K562 (cell line): Measurements from ENCODE around the gene OR10G3. TPM values are rescaled to one million over a fixed set of nuclear protein-coding genes. Genes with fewer than 3 reads are reported as not detected.

Experiments used
- C11orf30 ChIP-seq: fragments of 450-650 bp; IDR thresholded peaks from 2 replicates; pipeline ENCODE4 v1.6.1; 2016; ENCODE audit warnings: low read depth, mild to moderate bottlenecking
- CEBPB ChIP-seq: fragments of 450-650 bp; IDR thresholded peaks from 2 replicates; pipeline ENCODE4 v1.6.1; 2016; ENCODE audit warnings: missing genetic modification characterization, missing compliant biosample characterization
- CEBPG ChIP-seq, 3 experiments: fragments of 200-800 bp in 1 of 3; sonication (Bioruptor generic) in 1 of 3; sonication (generic) in 1 of 3; formaldehyde crosslinking in 1 of 3; IDR thresholded peaks in 2 of 3; conservative IDR thresholded peaks in 1 of 3; 2 replicates each; pipeline versions ENCODE4 v1.6.1 to v1.8.0; 2016 to 2022; ENCODE audit warnings: missing compliant biosample characterization in 2 of 3, missing genetic modification characterization in 2 of 3, mild to moderate bottlenecking in 1 of 3, missing genetic modification reagents in 1 of 3
- CTBP1 ChIP-seq: fragments of 450-650 bp; IDR thresholded peaks from 2 replicates; pipeline ENCODE4 v1.6.1; 2016; ENCODE audit warnings: borderline replicate concordance
- E2F8 ChIP-seq: fragments of 450-650 bp; IDR thresholded peaks from 2 replicates; pipeline ENCODE4 v1.7.1; 2018; ENCODE audit warnings: mild to moderate bottlenecking, low read depth; ENCODE audit not compliant: partially characterized antibody
- ELF1 ChIP-seq: fragments of 200-800 bp; sonication (Bioruptor generic); IDR thresholded peaks from 2 replicates; pipeline ENCODE4 v1.6.1; 2016; ENCODE audit warnings: missing genetic modification characterization, missing compliant biosample characterization
- EZH2 ChIP-seq: IDR thresholded peaks from 2 replicates; pipeline ENCODE4 v1.6.1; 2012; ENCODE audit warnings: low read depth, mild to moderate bottlenecking, inconsistent platforms, low read length, borderline replicate concordance
- HNRNPK ChIP-seq: fragments of 200-400 bp; formaldehyde crosslinking; IDR thresholded peaks from one replicate; pipeline ENCODE4 v1.6.1; 2018; ENCODE audit warnings: mild to moderate bottlenecking, low read depth, low read length; ENCODE audit not compliant: poor library complexity, severe bottlenecking
- KLF6 ChIP-seq: fragments of 250-450 bp; sonication (Bioruptor Pico); IDR thresholded peaks from 2 replicates; pipeline ENCODE4 v1.4.0; 2020; ENCODE audit warnings: mild to moderate bottlenecking, moderate library complexity, borderline replicate concordance
- LEF1 ChIP-seq: fragments of 450-650 bp; IDR thresholded peaks from 2 replicates; pipeline ENCODE4 v1.6.1; 2016; ENCODE audit warnings: mild to moderate bottlenecking
- MYC ChIP-seq, 2 experiments: fragments of 250-450 bp in 1 of 2; sonication (Bioruptor Pico) in 1 of 2; IDR thresholded peaks; 2 replicates each; pipeline versions ENCODE4 v1.5.1 to v1.6.1; 2012 to 2021; ENCODE audit warnings: low read depth in 2 of 2, borderline replicate concordance in 1 of 2, improper control_type of control experiment in 1 of 2, low read length in 1 of 2, mild to moderate bottlenecking in 1 of 2, moderate library complexity in 1 of 2
- NCOA1 ChIP-seq: fragments of 450-650 bp; IDR thresholded peaks from 2 replicates; pipeline ENCODE4 v1.6.1; 2016; ENCODE audit warnings: low read depth
- PPARD ChIP-seq: fragments of 250-450 bp; sonication (Bioruptor Pico); IDR thresholded peaks from 2 replicates; pipeline ENCODE4 v1.8.0; 2022; ENCODE audit warnings: inconsistent platforms, mild to moderate bottlenecking, moderate library complexity
- polyA plus RNA-seq, 8 experiments: library from polyadenylated mRNA; depleted of rRNA in 4 of 8; stranded (reverse) in 5 of 8; unstranded in 3 of 8; fragments of >200 nt; fragmentation: Nextera tagmentation in 2 of 8; fragmentation: Illumina TruSeq in 1 of 8; extraction: Ambion mirVana in 2 of 8; extraction: Trizol in 1 of 8; gene quantifications; 2 replicates each; pipeline versions ENCODE4 v1.2.1 to v1.2.3, GENCODE V29; 2011 to 2014; ENCODE audit warnings: inconsistent platforms in 1 of 8, missing spikeins in 1 of 8
- total RNA-seq, 7 experiments: library from RNA; depleted of rRNA in 6 of 7; stranded (reverse); fragments of >200 nt in 6 of 7; fragmentation: Illumina TruSeq in 2 of 7; extraction: Trizol in 2 of 7; gene quantifications; 2 replicates each; pipeline versions ENCODE4 v1.2.1 to v1.2.3, GENCODE V29; 2011 to 2021; ENCODE audit warnings: low replicate concordance in 1 of 7

Gene OR10G3
- total and polyA plus RNA-seq, 9 of the 15 experiments (the other 6 are each of a cell fraction or from before 2014, with no cell fraction given) = not detected

GRCh38 chr14:21528381-21529348, 51.2 kb downstream of the OR10G3 start (continued):
- TF ChIP-seq CEBPG (CRISPR knock-in tag; IDR thresholded peaks at IDR 0.05) (no peak), CEBPG (tag; conservative IDR thresholded peaks at IDR 0.05 in 1 of 2, IDR thresholded peaks at IDR 0.05 in 1 of 2) (peak in 1 of 2 experiments; percentile 12; a peak in 1 of 4 replicates), CEBPB (tag) (peak; percentile 77; the same call in 1 of the 2 replicates), CTBP1 (0 out of 2 replicates have a peak, but pooled peaks have one; percentile 17), E2F8 (no peak), C11orf30 (peak; percentile 21; the same call in 1 of the 2 replicates), ELF1 (tag) (no peak), HNRNPK (no peak), NCOA1 (0 out of 2 replicates have a peak, but pooled peaks have one; percentile 39), MYC (IDR thresholded peaks at IDR 0.05; ENCODE audit: low read depth, low read length) (0 out of 2 replicates have a peak, but pooled peaks have one; percentile 17), MYC (CRISPR knock-in tag; IDR thresholded peaks at IDR 0.05; ENCODE audit: borderline replicate concordance, low read depth) (no peak), LEF1 (peak; percentile 30; the same call in 1 of the 2 replicates), PPARD (CRISPR knock-in tag) (no peak), KLF6 (no peak), EZH2 (no peak)
- TF ChIP-seq, all 486 proteins: peak for 51
